HG02588 (cell line): Measurements from ENCODE around the gene ARSK.

Experiments
- ATAC-seq: cut with Tn5 transposase; IDR thresholded peaks from one replicate; pipeline ENCODE4 v1.9.1; 2021; ENCODE audit warnings: mild to moderate bottlenecking, moderate library complexity; ENCODE audit not compliant: unreplicated experiment

Gene ARSK

DNA sequence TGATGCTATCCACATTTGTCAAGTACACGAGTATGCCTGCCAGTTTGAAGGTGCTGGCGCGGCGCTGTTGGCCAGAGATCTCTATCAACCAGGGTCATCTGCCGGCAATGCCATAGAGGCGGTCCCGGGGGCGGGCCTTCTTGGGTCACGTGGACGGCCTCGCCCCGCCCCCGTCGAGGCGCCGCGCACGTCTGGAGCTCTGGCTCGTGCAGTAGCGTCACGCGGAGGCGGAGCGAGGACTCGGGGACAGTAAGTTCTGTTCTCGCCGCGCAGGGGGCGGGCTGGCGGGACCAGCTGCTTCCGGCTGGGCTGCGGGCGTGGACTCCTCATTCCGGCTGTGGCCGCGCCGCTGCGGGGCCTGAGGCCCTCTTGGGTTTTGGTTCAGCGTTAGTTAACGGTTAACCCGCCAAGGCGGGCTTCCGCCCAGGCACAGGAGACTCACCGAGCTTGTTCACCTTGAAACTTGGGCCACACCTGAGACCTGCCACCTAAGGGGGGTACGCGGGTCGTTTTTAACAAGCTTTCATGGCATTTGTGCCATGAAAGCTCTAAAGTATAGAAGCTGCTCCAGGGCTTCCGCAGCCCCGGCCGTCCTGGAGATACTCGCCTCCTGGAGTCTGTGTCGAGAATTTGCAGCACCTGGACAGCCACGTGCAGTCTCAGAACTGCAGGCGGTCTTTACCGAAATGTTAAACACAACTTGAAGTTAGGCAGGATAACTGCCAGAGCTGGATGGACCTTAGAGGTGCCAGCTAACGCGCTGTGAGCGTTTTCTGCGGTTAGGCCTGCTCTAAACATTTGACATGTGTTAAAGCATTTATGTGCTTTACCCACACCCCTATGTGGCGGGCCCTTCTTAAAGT lies 91.9 kb downstream of the ARSK start, which contains the start of gene RFESD:
Gene RFESD (plus strand): TSS at position 209 of the 863 bp plus-strand sequence. CDS start 5,495 bp downstream, outside the sequence.
- ATAC-seq, result peak; percentile 97

DNA sequence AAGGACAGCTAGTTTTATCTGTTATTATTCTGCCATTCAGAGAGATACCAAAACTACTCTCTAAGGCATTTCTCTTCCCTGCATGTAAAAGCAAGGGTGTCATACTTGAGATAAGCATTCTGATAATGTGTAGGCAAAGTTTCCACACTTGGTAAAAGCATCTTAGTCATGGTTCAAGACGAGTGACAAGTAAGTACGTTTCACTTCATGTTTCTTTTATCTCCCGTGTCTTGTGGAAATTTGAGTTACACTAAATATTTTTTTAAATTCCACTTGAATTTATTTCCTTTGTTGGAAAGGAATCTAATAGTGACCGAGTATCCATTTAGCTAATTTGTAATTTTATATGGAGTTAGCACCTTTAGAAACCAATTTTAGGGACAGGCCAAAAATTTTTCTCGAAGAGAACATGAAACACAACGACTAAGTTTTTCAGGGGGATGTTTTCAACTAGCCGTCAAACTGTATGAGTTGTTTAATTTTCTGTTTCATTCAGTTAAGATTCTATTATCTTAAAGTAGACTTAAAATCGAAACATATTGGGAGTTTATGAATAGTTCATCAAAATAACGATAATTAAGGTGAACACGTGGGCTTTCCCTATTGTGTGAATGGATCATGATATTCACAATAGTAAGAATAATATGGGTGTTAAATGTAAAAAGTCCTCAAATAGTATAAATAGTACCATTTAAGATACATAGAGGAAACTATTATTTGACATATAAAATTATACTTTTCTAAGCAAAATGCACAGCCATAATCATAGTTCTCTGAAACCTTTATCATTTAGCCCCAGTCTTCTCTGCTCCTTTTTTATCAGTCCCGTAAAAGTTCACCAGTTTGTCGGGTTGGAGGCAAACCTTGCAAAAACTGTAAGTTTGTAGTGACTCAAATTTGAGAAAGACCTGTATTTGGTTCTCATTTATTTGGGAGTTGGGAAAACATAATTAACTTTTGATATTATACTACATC lies 93.3 kb downstream of the ARSK start:
- ATAC-seq, result no peak

- ATAC-seq, result no peak
Observed at GRCh38 chr5:95649274-95649673, 94.4 kb downstream of the ARSK start.

GRCh38 chr5:95649842-95650620 lies 95.1 kb downstream of the ARSK start:
- ATAC-seq, result no peak

DNA sequence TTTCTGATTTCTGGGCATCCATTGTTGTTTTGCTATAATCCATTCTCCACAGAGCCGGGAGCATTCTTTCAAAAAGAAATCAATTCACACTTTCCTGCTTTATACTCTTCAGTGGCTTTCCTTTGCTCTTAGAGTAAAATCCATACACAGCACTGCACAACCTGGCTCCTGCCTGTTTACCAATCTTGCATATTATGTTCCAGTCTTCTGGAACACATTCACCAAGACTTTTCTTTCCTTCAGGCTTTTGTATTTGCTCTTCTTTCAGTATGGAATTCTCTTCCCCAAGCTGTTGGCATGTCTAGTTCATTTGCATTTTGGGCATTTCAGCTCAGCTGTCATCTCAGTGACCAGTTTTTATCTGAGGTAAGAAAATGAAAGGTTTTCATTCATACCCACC lies 97.9 kb downstream of the ARSK start:
- no peak for ATAC-seq

- no peak for ATAC-seq
Observed at GRCh38 chr5:95654196-95654595, 99.3 kb downstream of the ARSK start.
